OCI-LY1 (cell line): ENCODE data around the gene USP3.

Experiments
- H2AFZ ChIP-seq: fragments of 200-600 bp; sonication (generic), shearing (Covaris generic); 2 replicates; pipeline ENCODE4 v1.6.0; 2014; ENCODE audit warnings: antibody characterized with exemption, mild to moderate bottlenecking, low read length
- H3F3A ChIP-seq: fragments of 200-600 bp; sonication (generic), shearing (Covaris generic); 2 replicates; pipeline ENCODE4 v1.6.0; 2014; ENCODE audit warnings: mild to moderate bottlenecking, antibody characterized with exemption, low read length, moderate library complexity; ENCODE audit not compliant: insufficient read depth
- H3K27ac ChIP-seq: fragments of 200-600 bp; sonication (generic); 2 replicates; pipeline ENCODE4 v1.5.1; 2014; ENCODE audit warnings: low read length, mixed run types, mild to moderate bottlenecking, low read depth; ENCODE audit not compliant: poor library complexity, severe bottlenecking
- H3K27me3 ChIP-seq: fragments of 200-600 bp; sonication (generic); 2 replicates; pipeline ENCODE4 v1.6.0; 2014; ENCODE audit warnings: antibody characterized with exemption, mild to moderate bottlenecking, low read length, moderate library complexity; ENCODE audit not compliant: insufficient read depth
- H3K36me3 ChIP-seq: fragments of 200-600 bp; sonication (generic); 2 replicates; pipeline ENCODE4 v1.6.1; 2014; ENCODE audit warnings: mild to moderate bottlenecking, antibody characterized with exemption, low read length, moderate library complexity, mixed read lengths; ENCODE audit not compliant: insufficient read depth
- H3K4me1 ChIP-seq: fragments of 200-600 bp; sonication (generic); 2 replicates; pipeline ENCODE4 v1.5.1; 2014; ENCODE audit warnings: mild to moderate bottlenecking, low read length, moderate library complexity; ENCODE audit not compliant: insufficient read depth, severe bottlenecking
- H3K4me2 ChIP-seq: fragments of 200-600 bp; sonication (generic), shearing (Covaris generic); 2 replicates; pipeline ENCODE4 v1.6.1; 2014; ENCODE audit warnings: low read length
- H3K4me3 ChIP-seq: fragments of 200-600 bp; sonication (generic); 2 replicates; pipeline ENCODE4 v1.5.1; 2014; ENCODE audit warnings: low read length, low read depth, mild to moderate bottlenecking, mixed read lengths; ENCODE audit not compliant: poor library complexity, severe bottlenecking
- H3K79me2 ChIP-seq: fragments of 200-600 bp; shearing (Covaris generic); 2 replicates; pipeline ENCODE4 v1.6.1; 2016; ENCODE audit warnings: mixed run types, low read length, mixed read lengths; ENCODE audit not compliant: insufficient read depth
- H3K9ac ChIP-seq: fragments of 200-600 bp; sonication (generic), shearing (Covaris generic); 2 replicates; pipeline ENCODE4 v1.6.1; 2014; ENCODE audit warnings: mild to moderate bottlenecking, low read length, mixed read lengths
- H3K9me2 ChIP-seq: fragments of 200-600 bp; sonication (generic), shearing (Covaris generic); 2 replicates; pipeline ENCODE4 v1.6.1; 2014; ENCODE audit warnings: low read depth, mild to moderate bottlenecking, low read length, mixed read lengths
- H3K9me3 ChIP-seq: fragments of 200-600 bp; shearing (Covaris generic); 2 replicates; pipeline ENCODE4 v1.6.1; 2014; ENCODE audit warnings: low read length, mixed read lengths
- H4K20me1 ChIP-seq: fragments of 200-600 bp; sonication (generic), shearing (Covaris generic); 2 replicates; pipeline ENCODE4 v1.6.0; 2016; ENCODE audit warnings: mild to moderate bottlenecking, low read length; ENCODE audit not compliant: insufficient read depth
- EZH2 ChIP-seq: fragments of 200-600 bp; sonication (generic), shearing (Covaris generic); IDR thresholded peaks from 2 replicates; pipeline ENCODE4 v1.8.0; 2017; ENCODE audit warnings: borderline replicate concordance, mixed run types, mild to moderate bottlenecking, antibody characterized with exemption, low read length, moderate library complexity, mixed read lengths
- TF ChIP-seq, protein P1 (sequence below): fragments of 200-600 bp; sonication (generic), shearing (Covaris generic); IDR thresholded peaks from 2 replicates; pipeline ENCODE4 v1.5.1; 2017; ENCODE audit warnings: mild to moderate bottlenecking, antibody characterized with exemption, low read length, moderate library complexity, mixed read lengths

USP3 gene

DNA sequence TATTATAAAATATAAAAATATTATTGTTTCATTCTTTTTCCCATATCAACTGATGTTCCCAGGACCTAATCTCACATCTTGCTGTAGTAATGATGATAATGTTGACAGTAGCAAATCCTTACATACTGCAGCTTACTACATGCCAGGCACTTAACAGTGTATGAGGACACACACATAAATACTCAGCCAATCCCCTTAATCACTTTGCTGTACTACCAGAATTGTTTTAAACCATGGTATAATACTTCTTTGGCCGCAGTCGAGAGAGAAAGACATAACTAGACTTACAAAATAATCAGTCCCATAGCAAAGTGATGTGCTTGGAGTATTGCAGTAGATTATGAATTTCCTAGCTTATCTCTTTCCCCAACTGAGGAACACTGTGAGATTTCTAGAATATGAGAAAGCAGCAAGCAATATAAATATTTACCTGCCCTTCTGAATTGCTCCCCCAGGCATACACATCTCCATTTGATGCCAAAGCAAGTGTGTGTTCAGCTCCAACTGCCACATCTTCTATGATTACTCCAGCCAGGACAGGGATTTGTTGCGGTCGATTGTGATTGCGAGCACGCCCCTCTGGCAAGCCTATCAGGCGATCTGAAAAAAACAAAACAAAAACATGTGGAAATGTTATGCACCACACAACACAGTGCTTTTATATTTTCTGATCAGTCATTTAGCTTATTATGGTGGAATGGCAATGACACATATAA is 125.8 kb downstream of the USP3 start:
- no peaks in the 10 kb centered on the region for H3K9me3 ChIP-seq
- H3K9me2 ChIP-seq = no peaks in the 10 kb centered on the region
- no peak overlapping the region for H2AFZ ChIP-seq
- no peaks in the 10 kb centered on the region for H3K4me1 ChIP-seq
- no peaks in the 10 kb centered on the region for H3F3A ChIP-seq
- H3K9ac ChIP-seq = no peak overlapping the region
- no peak overlapping the region for H3K4me2 ChIP-seq
- H3K4me3 ChIP-seq = no peak overlapping the region
- no peak overlapping the region for H3K27ac ChIP-seq
- no peaks in the 10 kb centered on the region for H4K20me1 ChIP-seq
- H3K27me3 ChIP-seq = no peaks in the 10 kb centered on the region
- no peak for TF ChIP-seq EZH2
- TF ChIP-seq, protein P1, sequence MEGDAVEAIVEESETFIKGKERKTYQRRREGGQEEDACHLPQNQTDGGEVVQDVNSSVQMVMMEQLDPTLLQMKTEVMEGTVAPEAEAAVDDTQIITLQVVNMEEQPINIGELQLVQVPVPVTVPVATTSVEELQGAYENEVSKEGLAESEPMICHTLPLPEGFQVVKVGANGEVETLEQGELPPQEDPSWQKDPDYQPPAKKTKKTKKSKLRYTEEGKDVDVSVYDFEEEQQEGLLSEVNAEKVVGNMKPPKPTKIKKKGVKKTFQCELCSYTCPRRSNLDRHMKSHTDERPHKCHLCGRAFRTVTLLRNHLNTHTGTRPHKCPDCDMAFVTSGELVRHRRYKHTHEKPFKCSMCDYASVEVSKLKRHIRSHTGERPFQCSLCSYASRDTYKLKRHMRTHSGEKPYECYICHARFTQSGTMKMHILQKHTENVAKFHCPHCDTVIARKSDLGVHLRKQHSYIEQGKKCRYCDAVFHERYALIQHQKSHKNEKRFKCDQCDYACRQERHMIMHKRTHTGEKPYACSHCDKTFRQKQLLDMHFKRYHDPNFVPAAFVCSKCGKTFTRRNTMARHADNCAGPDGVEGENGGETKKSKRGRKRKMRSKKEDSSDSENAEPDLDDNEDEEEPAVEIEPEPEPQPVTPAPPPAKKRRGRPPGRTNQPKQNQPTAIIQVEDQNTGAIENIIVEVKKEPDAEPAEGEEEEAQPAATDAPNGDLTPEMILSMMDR = no peak
- no peaks in the 10 kb centered on the region for H3K79me2 ChIP-seq
- H3K36me3 ChIP-seq = peaks cover 86% of the 10 kb centered on the region

DNA sequence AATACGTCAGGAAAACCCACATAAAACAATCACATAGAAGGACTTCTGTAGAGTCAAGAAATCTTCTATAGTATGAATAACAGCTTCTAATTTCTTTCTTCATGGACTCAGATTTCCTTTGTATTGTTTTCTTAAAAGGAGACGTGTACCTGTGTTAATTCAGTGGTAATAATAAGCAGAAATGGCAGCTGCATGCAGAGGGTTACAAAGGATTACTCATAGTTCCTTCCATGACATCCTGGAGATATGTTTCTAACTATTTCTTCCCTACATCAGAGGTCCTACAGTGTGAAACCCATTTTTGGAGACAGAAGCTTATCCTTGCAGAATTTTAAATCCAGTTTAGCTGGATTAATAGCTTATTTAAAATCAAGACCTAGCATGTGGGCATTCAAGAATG is 128.9 kb downstream of the USP3 start:
- no peaks in the 10 kb centered on the region for H3K9me2 ChIP-seq
- H3K36me3 ChIP-seq = peaks cover 86% of the 10 kb centered on the region
- no peak overlapping the region for H3K4me2 ChIP-seq

DNA sequence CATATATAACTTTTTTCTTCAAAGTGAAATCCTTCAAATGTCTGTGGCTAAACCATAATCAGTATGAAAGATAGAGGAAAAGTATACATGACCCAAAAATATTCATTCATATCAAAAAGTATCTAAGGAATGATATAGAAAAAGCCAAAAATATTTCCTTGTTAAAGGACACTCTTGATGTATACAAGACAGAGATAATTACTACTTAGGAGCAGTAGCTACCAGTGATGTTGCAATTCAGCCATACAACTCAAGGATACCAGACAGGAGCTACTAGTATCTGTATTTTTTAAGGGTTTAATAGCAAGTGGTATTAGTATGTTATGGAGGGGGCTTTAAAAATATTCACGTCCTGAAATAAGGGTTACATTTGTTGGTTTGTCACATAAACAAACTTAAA is 129.8 kb downstream of the USP3 start:
- Histone ChIP-seq H3K4me2 (no peak overlapping the region), H3K27me3 (no peaks in the 10 kb centered on the region), H3K36me3 (peaks cover 82% of the 10 kb centered on the region; the same call in 1 of the 2 replicates), H3K27ac (no peak overlapping the region), H3K4me3 (no peak overlapping the region), H3K4me1 (no peaks in the 10 kb centered on the region), H3K9me2 (no peaks in the 10 kb centered on the region), H4K20me1 (no peaks in the 10 kb centered on the region), H3K9ac (no peak overlapping the region), H3F3A (no peaks in the 10 kb centered on the region), H3K9me3 (no peaks in the 10 kb centered on the region), H2AFZ (no peak overlapping the region), H3K79me2 (no peaks in the 10 kb centered on the region)
- TF ChIP-seq, protein P1 = no peak
- TF ChIP-seq EZH2 = no peak

More for the DNA sequence above, 128.9 kb downstream of the USP3 start:
- TF ChIP-seq EZH2 = no peak
- TF ChIP-seq, protein P1 = no peak
- H3K27me3 ChIP-seq = no peaks in the 10 kb centered on the region
- H3F3A ChIP-seq = no peaks in the 10 kb centered on the region
- H3K4me3 ChIP-seq = no peak overlapping the region
- H3K27ac ChIP-seq = no peak overlapping the region
- no peak overlapping the region for H2AFZ ChIP-seq
- no peak overlapping the region for H3K9ac ChIP-seq
- no peaks in the 10 kb centered on the region for H4K20me1 ChIP-seq
- H3K9me3 ChIP-seq = no peaks in the 10 kb centered on the region
- H3K4me1 ChIP-seq = no peaks in the 10 kb centered on the region
- H3K79me2 ChIP-seq = no peaks in the 10 kb centered on the region
